Vagina (tissue), 1 donor: Measurements from ENCODE around the gene SLC19A2. TPM values are rescaled to one million over a fixed set of nuclear protein-coding genes. Genes with fewer than 3 reads are reported as not detected.

Source experiments
- small RNA-seq: library from RNA; depleted of rRNA; stranded (forward); fragments of <200 nt; gene quantifications from one replicate; pipeline ENCODE3, GENCODE V24; 2016
- total RNA-seq: library from RNA; depleted of rRNA; stranded (reverse); fragments of >200 nt; gene quantifications from one replicate; pipeline ENCODE4 v1.2.3, GENCODE V29; 2016

SLC19A2 gene
- total RNA-seq, 1 donor from 2014 or later = 21.1 TPM

Small RNAs within 50 kb of the gene (small RNA-seq; reads per million reads assigned to genes)
- not detected for gene AL021068.2

Other genes with a start within 250 kb of the SLC19A2 start
- gene NME7, start 118.1 kb downstream of the SLC19A2 start, total RNA-seq = 23.6 TPM
- gene BLZF1, start 117.7 kb downstream of the SLC19A2 start, total RNA-seq = 22.1 TPM
- 1.5 TPM for gene CCDC181, start 58.5 kb downstream of the SLC19A2 start, total RNA-seq
- gene F5, start 100.5 kb upstream of the SLC19A2 start, total RNA-seq = 3.9 TPM
- gene SELP, start 144.2 kb upstream of the SLC19A2 start, total RNA-seq = 8.8 TPM
- not detected for gene SELL, start 225.7 kb upstream of the SLC19A2 start, total RNA-seq
- 11.5 TPM for gene SELE, start 248.1 kb upstream of the SLC19A2 start, total RNA-seq